ENCODE measurements around the gene TMEM167A.

- TF ChIP-seq, protein P1, sequence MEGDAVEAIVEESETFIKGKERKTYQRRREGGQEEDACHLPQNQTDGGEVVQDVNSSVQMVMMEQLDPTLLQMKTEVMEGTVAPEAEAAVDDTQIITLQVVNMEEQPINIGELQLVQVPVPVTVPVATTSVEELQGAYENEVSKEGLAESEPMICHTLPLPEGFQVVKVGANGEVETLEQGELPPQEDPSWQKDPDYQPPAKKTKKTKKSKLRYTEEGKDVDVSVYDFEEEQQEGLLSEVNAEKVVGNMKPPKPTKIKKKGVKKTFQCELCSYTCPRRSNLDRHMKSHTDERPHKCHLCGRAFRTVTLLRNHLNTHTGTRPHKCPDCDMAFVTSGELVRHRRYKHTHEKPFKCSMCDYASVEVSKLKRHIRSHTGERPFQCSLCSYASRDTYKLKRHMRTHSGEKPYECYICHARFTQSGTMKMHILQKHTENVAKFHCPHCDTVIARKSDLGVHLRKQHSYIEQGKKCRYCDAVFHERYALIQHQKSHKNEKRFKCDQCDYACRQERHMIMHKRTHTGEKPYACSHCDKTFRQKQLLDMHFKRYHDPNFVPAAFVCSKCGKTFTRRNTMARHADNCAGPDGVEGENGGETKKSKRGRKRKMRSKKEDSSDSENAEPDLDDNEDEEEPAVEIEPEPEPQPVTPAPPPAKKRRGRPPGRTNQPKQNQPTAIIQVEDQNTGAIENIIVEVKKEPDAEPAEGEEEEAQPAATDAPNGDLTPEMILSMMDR (IDR thresholded peaks at IDR 0.05 in 8 of 11, conservative IDR thresholded peaks at IDR 0.05 in 3 of 11) = no peak
- TF ChIP-seq POLR2AphosphoS5 (IDR thresholded peaks at IDR 0.05) = no peak
Measured at GRCh38 chr5:83095957-83096539, 18.9 kb upstream of the TMEM167A start.

Data from spleen (tissue), 7 donors.